OCI-M1 (cell line): ENCODE measurements around the gene MCOLN1.
"Not testable (repeated sequence)": the region's sequence is repeated elsewhere in the genome, so short reads cannot be mapped to it uniquely, and the experiment has no call there.

ENCODE experiments used
- DNase-seq: peaks from one replicate; lab custom pipeline; 2025; lab: John Stamatoyannopoulos, UW

MCOLN1 gene

GRCh38 chr19:7524992-7525739 lies 2.7 kb downstream of the MCOLN1 start:
- DNase-seq, result no peak

GRCh38 chr19:7526059-7526929 lies 3.9 kb downstream of the MCOLN1 start:
- DNase-seq, result no peak

GRCh38 chr19:7527516-7528191 lies 5.2 kb downstream of the MCOLN1 start:
- no peak for DNase-seq

GRCh38 chr19:7528192-7528519 lies 5.7 kb downstream of the MCOLN1 start:
- DNase-seq, result no peak

GRCh38 chr19:7528522-7529245 lies 6.3 kb downstream of the MCOLN1 start:
- DNase-seq, result no peak

- DNase-seq, result no peak
Observed at GRCh38 chr19:7529246-7529600, 6.8 kb downstream of the MCOLN1 start.

GRCh38 chr19:7529610-7530490 lies 7.4 kb downstream of the MCOLN1 start:
- no peak for DNase-seq

- DNase-seq, result no peak
Observed at GRCh38 chr19:7533281-7533885, 11.0 kb downstream of the MCOLN1 start.

- DNase-seq, result peak; percentile 83
Observed at GRCh38 chr19:7533925-7534480, 11.6 kb downstream of the MCOLN1 start.

GRCh38 chr19:7534531-7535046 lies 12.2 kb downstream of the MCOLN1 start:
- DNase-seq, result peak; percentile 42

- peak; percentile 90 for DNase-seq
Observed at GRCh38 chr19:7535047-7535997, 12.9 kb downstream of the MCOLN1 start, which contains the start of gene PNPLA6. Gene PNPLA6 (plus strand): TSS chr19:7535717. CDS start chr19:7535789, 72 bp downstream.

- no peak for DNase-seq
Observed at GRCh38 chr19:7535998-7536695, 13.7 kb downstream of the MCOLN1 start.

- not testable (repeated sequence) for DNase-seq
Observed at GRCh38 chr19:7538990-7539389, 16.6 kb downstream of the MCOLN1 start.

- DNase-seq, result no peak
Observed at GRCh38 chr19:7539827-7540425, 17.5 kb downstream of the MCOLN1 start.

- DNase-seq, result peak; percentile 60
Observed at GRCh38 chr19:7540761-7541474, 18.5 kb downstream of the MCOLN1 start.

- DNase-seq, result no peak
Observed at GRCh38 chr19:7541475-7541824, 19.0 kb downstream of the MCOLN1 start.

- DNase-seq, result no peak
Observed at GRCh38 chr19:7541828-7542443, 19.5 kb downstream of the MCOLN1 start.
